Activated T-helper 1 cell treated with anti-CD3 and anti-CD28 coated beads, Interleukin-2, amount 50 U/mL, for 16 hours (primary cell): ENCODE data around the gene RRP8.

ENCODE experiments used
- DNase-seq, 2 donors: peaks; one replicate each; pipeline ENCODE4 v3.0.0-alpha.2; 2020; ENCODE audit warnings: low read depth in 1 of 2, low spot score in 1 of 2

Gene RRP8

DNA sequence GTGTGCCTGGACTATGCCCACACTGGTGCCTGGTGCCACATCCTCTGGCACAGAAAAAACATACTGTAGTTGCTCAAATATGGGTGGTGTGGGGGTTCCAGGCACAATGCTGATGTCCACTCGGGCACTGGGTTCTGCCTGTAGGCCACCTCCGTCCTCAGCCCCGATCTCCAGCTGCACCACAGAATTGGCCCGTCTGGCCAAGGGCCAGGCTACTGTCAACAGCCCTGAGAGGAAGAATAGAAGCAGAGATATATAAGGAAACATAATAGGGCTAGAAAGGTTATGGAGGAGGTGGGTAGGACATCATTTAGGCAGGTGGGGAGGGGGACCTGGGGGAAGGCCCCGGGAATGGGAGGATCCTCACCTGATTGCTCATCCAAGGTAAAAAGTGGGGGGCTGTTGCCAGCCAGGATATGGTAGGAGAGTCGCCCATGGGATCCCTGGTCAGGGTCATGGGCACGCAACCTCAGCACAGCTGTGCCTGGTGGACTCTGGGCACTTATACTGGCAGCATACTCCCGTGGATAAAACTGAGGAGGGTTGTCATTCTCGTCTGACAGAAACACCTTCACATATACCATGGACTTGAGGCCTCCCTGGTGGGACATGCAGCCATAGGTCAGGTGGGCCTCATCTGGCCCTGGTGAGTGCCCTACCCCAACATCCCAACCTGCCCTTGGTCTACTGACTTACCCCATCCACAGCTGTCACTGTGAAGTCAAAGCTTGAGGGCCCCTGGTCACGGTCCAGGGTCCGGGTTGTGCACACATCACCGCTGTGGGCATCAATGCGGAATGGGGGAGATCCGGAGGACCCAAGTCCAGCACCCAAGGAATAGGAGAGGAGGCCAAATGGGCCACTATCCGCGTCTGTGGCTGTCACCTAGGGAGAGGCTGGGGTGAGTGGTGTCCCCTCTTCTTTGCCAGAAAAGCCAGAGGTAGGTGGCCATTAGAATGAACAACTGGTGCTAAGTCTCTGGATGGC, 30.3 kb upstream of the RRP8 start:
- no peak for DNase-seq

DNA sequence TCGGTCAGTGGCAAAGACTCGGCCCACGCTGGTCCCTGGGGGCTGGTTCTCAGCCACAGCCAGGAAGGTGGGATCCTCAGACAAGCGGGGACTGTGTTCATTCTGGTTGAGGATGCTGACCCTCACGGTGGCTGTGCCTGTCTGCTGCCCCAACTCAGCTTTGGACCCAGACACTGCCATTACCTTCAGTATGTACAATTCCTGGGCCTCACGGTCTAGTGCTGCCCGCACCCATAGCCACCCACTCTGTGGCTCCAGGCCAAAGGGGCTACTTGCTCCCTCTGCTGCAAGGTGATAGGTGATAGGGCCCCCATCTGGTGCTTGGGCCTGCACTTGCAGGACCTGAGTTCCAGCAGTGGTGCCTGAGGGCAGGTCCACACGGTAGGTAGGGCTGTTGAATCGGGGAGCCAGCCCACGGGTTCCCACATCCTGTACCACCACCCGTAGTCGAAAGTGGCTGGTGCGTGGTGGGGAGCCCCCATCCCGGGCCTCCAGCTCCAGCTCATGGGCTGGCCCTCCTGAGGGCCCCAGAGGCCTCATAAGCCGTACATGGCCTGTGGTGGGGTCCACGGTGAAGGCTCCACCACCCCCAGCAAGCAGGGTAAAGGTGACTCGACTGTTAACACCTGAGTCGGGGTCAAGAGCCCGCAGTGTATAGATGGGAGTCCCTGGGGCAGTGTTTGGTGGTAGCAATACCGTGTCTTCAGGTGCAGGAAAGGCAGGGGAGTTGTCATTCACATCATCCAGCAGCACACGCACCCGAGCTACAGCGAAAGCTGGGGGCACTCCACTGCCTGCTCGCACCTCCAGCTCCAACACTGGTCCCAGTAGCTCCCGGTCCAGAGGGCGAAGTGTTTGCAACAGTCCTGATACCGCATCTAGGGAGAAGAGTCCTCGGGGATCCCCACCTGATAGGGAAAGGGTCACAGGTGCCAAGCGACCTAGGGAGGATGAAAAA, 29.0 kb upstream of the RRP8 start:
- DNase-seq: no peak

GRCh38 chr11:6631361-6631890, 28.0 kb upstream of the RRP8 start:
- DNase-seq: no peak

GRCh38 chr11:6630632-6631291, 27.3 kb upstream of the RRP8 start:
- DNase-seq: no peak

DNA sequence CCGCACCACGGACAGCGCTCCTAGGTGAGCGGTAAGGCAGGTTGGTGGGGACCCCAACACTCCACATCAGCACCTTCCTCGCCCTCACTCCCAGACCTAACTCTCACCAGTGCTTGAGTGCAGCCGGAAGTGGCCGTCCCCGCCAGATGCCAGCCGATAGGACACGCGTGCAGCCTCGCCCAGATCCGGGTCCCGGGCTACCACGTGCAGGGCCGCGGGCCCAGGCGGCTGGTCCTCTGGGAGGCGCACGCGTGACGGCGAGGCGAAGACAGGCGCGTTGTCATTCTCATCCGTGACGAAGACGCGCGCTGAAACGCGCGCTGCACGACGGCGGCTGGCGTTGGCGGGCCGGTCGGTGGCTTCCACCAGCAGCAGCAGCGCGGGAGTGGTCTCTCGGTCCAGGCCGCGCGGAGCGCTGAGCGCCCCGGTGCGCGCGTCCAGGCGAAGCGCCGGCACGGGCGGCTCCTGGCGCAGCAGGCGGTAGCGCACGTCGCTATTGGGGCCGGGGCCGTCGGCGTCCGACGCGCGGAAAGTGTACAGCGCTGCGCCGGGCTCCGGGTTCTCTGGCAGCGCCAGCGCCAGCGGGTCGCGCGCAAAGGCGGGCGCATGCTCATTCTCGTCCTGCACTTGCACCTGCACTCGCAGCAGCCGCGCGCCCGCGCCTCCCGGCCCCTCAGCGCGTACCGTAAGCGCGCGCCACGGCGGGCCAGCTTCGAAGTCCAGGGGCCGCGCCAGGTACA, 26.6 kb upstream of the RRP8 start:
- DNase-seq: no peak

DNA sequence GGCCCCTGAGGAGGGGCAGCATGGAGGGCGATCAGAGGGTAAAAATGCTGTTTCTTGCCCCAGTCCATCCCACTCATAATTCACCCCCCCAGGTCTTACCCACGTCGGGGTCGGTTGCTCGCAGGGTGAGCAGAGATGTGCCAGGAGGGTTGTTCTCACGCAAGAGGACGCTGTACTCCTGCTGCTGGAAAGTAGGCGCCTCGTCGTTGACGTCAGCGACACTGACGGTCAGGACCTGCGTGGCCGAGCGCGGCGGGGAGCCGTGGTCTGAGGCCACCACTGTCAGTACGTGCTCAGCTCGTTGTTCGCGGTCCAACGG, 26.1 kb upstream of the RRP8 start:
- no peak for DNase-seq

DNA sequence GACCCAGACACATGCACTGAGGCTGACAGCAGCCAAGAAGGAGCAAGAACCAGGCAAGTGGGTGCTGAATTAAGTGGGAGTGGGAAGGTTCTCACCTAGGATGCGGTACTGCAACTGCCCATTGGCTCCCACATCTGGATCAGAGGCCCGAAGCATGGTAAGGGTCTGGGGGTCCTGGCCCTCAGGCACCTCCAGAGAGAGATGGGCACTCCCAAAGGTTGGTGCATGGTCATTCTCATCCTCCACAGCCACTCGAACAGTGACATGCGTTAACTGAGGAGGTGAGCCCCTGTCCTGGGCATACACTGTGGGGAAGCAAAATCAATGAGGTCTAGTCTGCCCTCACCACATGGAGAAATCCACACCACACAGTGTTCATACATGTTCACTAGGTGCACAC, 25.1 kb upstream of the RRP8 start:
- no peak for DNase-seq

DNA sequence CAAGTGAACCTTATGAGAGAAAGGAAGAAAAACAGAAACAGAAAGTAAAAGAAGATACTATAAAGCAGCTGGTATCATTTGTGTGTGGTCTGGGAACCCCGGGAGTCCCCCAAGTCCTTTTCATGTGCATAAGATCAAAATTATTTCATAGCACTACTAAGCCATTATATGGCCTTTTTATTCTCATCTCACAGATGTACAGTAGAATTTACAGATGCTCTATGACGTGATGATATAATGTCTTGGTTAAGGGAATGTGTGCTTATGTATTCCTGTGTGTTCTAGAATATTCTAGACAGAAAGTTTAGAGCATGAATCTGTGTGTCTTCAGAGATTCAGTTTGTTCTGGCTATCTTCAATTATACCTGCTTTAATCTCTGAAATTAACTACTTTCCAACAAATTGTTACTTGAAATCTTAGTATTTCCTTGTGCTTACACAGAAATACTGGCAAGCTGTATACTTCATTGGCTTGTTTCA, 24.4 kb upstream of the RRP8 start:
- no peak for DNase-seq

- DNase-seq: no peak
Measured at GRCh38 chr11:6626971-6627761, 23.8 kb upstream of the RRP8 start.

- no peak for DNase-seq
Measured at GRCh38 chr11:6625832-6626420, 22.5 kb upstream of the RRP8 start.

GRCh38 chr11:6625156-6625831, 21.9 kb upstream of the RRP8 start:
- no peak for DNase-seq

DNA sequence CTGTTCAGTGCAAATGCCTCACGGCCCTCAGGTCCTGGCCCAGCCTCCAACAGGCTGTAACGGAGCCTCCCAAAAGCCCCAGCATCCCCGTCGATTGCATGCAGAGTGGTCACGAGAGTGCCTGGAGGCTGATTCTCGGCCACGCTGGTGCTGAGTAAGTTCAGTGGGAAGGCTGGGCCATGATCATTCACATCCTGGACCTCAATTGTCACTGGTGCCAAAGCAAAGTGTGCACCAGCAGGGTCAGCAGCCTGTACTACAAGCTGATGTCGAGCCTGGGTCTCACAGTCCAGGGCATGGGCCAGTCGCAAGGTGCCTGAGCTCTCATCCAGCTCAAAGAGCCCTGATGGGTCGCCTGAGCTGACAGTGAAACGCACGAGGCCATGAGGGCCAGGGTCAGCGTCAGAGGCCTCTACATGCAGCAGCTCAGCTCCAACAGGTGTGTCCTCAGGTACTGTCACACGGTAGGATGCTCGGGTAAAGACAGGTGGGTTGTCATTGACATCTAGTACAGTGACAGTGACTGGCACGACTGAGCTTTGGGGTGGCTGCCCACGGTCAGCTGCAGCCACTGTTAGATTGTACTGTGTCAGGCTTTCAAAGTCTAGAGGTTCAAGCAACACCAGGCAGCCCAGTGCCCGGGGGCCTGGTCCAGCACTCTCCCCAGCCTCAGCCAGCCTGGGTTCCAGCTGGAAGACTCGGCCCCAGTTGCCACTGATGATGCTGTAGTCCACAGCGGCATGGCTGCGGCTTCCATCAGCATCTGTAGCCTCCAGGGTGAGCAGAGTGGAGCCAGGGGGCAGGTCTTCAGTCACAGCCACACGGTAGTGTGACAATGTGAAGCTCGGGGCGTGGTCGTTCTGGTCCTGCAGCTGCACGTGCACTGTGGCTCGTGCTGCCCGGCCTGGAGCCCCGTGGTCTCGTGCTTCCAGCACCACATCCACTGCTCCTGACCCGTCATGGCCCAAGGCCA, 20.3 kb upstream of the RRP8 start:
- no peak for DNase-seq

GRCh38 chr11:6622261-6623171, 19.1 kb upstream of the RRP8 start:
- no peak for DNase-seq

DNA sequence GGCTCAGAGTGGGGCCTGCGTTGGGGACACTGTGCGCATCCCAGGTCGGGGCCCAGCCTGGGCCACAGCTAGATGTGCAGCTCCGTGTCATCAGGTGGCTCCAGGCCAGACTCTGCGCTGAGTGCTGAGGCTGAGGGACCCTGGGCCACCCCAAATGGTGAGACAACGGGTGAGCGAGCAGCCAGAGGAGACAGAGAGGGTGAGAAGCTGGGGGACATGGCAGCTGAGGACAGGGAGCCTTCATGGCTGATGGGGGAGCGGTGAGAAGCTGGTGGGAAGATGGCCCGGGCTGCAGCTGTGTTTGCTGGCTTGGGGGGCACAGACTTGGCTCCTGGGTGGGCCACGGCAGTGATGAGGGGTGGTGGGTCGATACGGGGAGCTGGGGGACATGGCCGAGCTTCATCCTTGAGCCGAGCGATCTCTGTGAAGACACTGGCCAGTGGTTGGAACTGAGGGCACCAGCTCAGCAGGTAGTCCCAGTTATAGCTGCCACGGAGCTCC, 18.3 kb upstream of the RRP8 start:
- no peak for DNase-seq

GRCh38 chr11:6620636-6621035, 17.2 kb upstream of the RRP8 start:
- no peak for DNase-seq
